ENCODE measurements around the gene HFE. TPM values are rescaled to one million over a fixed set of nuclear protein-coding genes. Genes with fewer than 3 reads are reported as not detected.

HFE gene
- total RNA-seq, 2 donors from 2014 or later = 3.1 to 6.4 TPM

DNA sequence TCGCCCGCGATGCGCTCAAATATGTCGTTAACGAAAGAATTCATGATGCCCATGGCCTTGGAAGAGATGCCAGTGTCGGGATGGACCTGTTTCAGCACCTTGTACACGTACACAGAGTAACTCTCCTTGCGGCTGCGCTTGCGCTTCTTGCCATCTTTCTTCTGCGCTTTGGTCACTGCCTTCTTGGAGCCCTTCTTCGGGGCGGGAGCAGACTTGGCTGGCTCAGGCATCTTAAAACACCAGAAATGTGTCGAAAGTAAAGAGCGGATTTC, 36.4 kb downstream of the HFE start:
- Histone ChIP-seq H3K9me3 (no peaks in the 10 kb centered on the region), H3K4me1 (peaks cover 0 to 25% of the 10 kb centered on the region in 2 donors), H3K27ac (peak overlapping the region; percentile 92 to 98), H3K27me3 (no peaks in the 10 kb centered on the region), H3K4me3 (peak overlapping the region; percentile 88 to 91), H3K36me3 (peaks cover 4% of the 10 kb centered on the region)
- peak; percentile 91 for DNase-seq (ENCODE audit: low spot score)
- TF ChIP-seq, protein P1, sequence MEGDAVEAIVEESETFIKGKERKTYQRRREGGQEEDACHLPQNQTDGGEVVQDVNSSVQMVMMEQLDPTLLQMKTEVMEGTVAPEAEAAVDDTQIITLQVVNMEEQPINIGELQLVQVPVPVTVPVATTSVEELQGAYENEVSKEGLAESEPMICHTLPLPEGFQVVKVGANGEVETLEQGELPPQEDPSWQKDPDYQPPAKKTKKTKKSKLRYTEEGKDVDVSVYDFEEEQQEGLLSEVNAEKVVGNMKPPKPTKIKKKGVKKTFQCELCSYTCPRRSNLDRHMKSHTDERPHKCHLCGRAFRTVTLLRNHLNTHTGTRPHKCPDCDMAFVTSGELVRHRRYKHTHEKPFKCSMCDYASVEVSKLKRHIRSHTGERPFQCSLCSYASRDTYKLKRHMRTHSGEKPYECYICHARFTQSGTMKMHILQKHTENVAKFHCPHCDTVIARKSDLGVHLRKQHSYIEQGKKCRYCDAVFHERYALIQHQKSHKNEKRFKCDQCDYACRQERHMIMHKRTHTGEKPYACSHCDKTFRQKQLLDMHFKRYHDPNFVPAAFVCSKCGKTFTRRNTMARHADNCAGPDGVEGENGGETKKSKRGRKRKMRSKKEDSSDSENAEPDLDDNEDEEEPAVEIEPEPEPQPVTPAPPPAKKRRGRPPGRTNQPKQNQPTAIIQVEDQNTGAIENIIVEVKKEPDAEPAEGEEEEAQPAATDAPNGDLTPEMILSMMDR (IDR thresholded peaks at IDR 0.05) = no peak

DNA sequence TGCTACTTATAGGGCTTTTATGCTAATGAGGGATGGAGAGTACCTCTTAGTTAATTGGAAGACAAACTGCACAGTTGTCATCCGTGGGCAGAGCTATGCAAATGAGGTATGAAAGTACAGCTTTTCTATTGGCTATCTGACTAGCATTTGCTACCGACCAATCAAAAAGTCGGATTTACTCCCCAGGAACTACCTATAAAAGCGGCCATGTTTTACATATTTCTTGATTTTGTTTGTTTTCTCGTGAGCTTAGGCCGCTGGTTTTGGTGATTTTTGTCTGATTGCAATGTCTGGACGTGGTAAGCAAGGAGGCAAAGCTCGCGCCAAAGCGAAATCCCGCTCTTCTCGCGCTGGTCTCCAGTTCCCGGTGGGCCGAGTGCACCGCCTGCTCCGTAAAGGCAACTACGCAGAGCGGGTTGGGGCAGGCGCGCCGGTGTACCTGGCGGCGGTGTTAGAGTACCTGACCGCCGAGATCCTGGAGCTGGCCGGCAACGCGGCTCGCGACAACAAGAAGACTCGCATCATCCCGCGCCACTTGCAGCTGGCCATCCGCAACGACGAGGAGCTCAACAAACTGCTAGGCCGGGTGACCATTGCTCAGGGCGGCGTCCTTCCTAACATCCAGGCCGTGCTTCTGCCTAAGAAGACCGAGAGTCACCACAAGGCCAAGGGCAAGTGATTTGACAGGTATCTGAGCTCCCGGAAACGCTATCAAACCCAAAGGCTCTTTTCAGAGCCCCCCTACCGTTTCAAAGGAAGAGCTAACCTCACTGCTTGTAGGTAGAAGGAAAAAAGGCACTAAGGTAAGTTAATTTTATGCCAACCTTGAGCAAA, 36.9 kb downstream of the HFE start:
- TF ChIP-seq, protein P1 (IDR thresholded peaks at IDR 0.05) = no peak
- no peak for DNase-seq (ENCODE audit: low spot score)
- Histone ChIP-seq H3K36me3 (peaks cover 6% of the 10 kb centered on the region), H3K9me3 (no peaks in the 10 kb centered on the region), H3K27ac (peak overlapping the region; percentile 92 to 98), H3K27me3 (no peaks in the 10 kb centered on the region), H3K4me1 (peaks cover 0 to 25% of the 10 kb centered on the region in 2 donors), H3K4me3 (peak overlapping the region; percentile 88 to 91)

DNA sequence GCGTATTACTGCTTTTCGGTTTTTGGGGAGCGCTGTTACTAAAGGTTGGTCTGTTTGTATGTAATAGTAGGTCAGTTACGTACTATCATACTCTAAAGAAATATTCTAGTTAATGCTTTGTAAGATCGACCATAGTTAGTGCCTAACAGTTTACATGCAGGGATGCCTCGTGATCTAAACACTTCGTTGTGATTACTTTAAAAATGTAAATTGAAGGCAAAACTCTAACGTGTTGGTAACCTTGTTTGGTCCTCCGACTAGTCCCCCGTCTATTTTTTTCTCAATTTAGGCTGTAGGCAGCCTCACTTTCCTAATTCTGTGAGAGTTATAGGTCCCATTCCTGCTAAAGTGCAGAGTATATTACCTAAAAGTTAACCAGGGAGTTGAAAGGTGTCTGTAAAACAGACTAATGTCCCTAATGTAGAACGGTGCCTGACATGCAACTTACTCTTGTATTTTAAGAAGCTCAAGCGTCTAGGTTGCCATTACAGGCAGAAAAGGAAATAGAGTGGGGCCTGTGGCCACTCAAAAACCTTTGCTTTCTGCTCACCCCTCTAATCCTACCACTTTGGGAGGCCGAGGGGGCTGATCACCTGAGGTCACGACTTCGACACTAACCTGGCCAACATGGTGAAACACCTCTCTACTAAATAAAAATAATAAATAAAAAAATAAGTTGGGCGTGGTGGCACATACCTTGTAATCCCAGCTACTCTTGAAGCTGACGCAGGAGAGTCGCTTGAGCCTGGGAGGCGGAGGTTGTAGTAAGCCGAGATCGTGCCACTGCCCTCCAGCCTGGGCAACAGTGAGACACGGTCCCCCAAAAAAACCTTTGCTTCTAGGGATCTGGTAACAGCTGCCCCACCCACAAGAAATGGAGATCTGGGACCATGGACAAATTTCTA, 37.8 kb downstream of the HFE start:
- Histone ChIP-seq H3K27me3 (no peaks in the 10 kb centered on the region), H3K9me3 (no peaks in the 10 kb centered on the region), H3K36me3 (peaks cover 14% of the 10 kb centered on the region), H3K4me3 (peak overlapping the region; percentile 88 to 91), H3K27ac (peak overlapping the region; percentile 92 to 98), H3K4me1 (peaks cover 0 to 25% of the 10 kb centered on the region in 2 donors)
- TF ChIP-seq, protein P1 (IDR thresholded peaks at IDR 0.05) = no peak
- DNase-seq (ENCODE audit: low spot score) = no peak

DNA sequence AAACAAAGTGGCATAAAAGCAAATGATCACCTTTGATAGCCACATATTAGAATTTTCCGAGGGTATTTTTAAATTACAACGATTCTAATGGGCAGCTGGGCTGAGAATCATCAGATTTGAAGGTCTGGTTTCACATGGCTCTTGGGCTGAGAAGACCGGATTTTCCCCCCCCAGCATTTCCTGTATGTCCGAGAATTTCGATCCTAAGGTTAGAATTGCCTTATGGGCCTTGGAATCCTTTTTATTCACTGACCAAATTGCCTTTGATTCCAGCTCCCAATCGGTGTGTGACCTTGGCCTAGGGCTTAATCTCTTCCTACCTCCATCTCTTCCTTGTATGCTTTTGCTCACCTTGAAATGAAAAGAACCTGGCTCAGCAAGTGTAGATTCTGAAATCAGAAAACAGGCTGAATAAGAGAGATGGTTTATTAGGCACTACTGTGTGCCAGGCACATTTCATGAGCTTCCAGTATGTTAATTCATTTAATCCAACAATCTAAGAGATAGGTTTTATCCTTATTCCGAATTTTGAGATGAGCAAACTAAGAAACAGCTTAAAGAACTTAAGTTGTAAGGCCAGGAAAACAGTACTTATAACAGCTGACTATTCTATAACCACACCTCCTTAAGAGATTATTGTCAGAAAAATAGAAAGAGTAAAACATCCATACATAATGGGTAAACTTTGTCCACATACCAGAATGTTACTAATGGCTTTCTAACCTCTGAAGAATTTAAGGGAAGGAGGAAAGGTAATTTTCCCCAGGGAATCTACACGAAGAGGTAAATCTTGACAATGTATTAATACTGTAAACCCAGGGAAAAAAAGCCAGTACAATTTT, 39.4 kb downstream of the HFE start:
- Histone ChIP-seq H3K4me1 (peaks cover 0 to 25% of the 10 kb centered on the region in 2 donors), H3K27ac (peak overlapping the region; percentile 92 to 98), H3K36me3 (peaks cover 14% of the 10 kb centered on the region), H3K27me3 (no peaks in the 10 kb centered on the region), H3K9me3 (no peaks in the 10 kb centered on the region), H3K4me3 (peak overlapping the region; percentile 88 to 91)
- TF ChIP-seq, protein P1 (IDR thresholded peaks at IDR 0.05) = no peak
- DNase-seq (ENCODE audit: low spot score) = no peak

DNA sequence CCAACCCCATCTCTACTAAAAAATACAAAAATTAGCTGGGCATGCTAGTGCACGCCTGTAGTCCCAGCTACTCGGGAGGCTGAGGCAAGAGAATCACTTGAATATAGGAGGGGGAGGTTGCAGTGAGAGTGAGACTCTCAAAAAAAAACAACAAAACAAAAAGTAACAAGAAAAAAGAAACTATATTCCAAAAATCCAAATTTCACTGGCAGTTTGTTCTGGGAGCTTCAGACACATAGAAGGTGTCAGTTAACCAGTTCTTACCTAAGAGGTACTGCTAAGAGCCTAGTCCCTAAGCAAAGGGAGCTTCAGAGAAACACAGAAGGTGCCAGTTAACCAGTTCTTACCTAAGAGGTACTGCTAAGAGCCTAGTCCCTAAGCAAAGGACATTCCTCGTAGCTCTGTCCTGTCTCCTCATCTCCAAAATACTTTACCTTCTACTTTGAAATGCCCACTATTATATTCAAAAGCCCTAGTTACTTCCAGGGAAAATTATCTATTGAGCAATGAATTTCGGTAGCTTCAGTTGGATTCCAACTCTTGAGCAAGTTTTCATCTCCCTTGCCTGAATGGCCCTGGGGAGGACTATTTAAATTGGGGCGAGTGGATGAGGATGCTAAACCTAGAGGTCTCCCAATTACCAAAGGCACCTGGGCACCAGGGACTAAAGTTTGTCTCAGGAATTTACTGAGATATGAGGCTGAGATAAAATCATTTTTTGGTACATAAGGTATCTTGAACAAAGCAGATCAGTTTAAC, 41.0 kb downstream of the HFE start:
- TF ChIP-seq, protein P1 (IDR thresholded peaks at IDR 0.05) = no peak
- H3K27me3 ChIP-seq = no peaks in the 10 kb centered on the region
- no peaks in the 10 kb centered on the region for H3K9me3 ChIP-seq
- peak overlapping the region in 1 of 2 donors; percentile 4 for H3K4me3 ChIP-seq
- DNase-seq (ENCODE audit: low spot score) = no peak
- H3K4me1 ChIP-seq = peaks cover 0 to 23% of the 10 kb centered on the region in 2 donors
- peaks cover 14% of the 10 kb centered on the region for H3K36me3 ChIP-seq
- H3K27ac ChIP-seq = no peak overlapping the region

All from right atrium auricular region (tissue), 2 donors.